GM12873 (cell line): Measurements from ENCODE around the gene CRYBB3.

Experiments
- CTCF ChIP-seq: IDR thresholded peaks from 2 replicates; pipeline ENCODE4 v1.5.1; 2012; ENCODE audit warnings: low read depth, mild to moderate bottlenecking, moderate library complexity, low read length, control low read depth; ENCODE audit not compliant: insufficient read depth; ENCODE audit errors: missing control alignments

The CRYBB3 gene

GRCh38 chr22:25161017-25161915, 38.4 kb upstream of the CRYBB3 start:
- no peak for TF ChIP-seq CTCF

GRCh38 chr22:25161916-25162530, 37.6 kb upstream of the CRYBB3 start:
- TF ChIP-seq CTCF = no peak

GRCh38 chr22:25162561-25162960, 37.1 kb upstream of the CRYBB3 start:
- no peak for TF ChIP-seq CTCF

- no peak for TF ChIP-seq CTCF
Observed at GRCh38 chr22:25165785-25166184, 33.9 kb upstream of the CRYBB3 start.

- TF ChIP-seq CTCF = no peak
Observed at GRCh38 chr22:25166266-25167040, 33.2 kb upstream of the CRYBB3 start.

GRCh38 chr22:25167082-25167481, 32.6 kb upstream of the CRYBB3 start:
- no peak for TF ChIP-seq CTCF
